ENCODE data around the gene SVOPL.

GRCh38 chr7:138584283-138584682, 116.9 kb downstream of the SVOPL start:
- TF ChIP-seq, protein P1, sequence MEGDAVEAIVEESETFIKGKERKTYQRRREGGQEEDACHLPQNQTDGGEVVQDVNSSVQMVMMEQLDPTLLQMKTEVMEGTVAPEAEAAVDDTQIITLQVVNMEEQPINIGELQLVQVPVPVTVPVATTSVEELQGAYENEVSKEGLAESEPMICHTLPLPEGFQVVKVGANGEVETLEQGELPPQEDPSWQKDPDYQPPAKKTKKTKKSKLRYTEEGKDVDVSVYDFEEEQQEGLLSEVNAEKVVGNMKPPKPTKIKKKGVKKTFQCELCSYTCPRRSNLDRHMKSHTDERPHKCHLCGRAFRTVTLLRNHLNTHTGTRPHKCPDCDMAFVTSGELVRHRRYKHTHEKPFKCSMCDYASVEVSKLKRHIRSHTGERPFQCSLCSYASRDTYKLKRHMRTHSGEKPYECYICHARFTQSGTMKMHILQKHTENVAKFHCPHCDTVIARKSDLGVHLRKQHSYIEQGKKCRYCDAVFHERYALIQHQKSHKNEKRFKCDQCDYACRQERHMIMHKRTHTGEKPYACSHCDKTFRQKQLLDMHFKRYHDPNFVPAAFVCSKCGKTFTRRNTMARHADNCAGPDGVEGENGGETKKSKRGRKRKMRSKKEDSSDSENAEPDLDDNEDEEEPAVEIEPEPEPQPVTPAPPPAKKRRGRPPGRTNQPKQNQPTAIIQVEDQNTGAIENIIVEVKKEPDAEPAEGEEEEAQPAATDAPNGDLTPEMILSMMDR (IDR thresholded peaks at IDR 0.05 in 2 of 3, conservative IDR thresholded peaks at IDR 0.05 in 1 of 3; ENCODE audit: borderline replicate concordance in 1 of 3, insufficient read depth in 1 of 3, low read depth in 2 of 3, low read length in 2 of 3) = no peak
- TF ChIP-seq CEBPB (IDR thresholded peaks at IDR 0.05; ENCODE audit: low read depth) = no peak
- TF ChIP-seq SP1 (IDR thresholded peaks at IDR 0.05; ENCODE audit: low read depth) = no peak
- TF ChIP-seq, protein P2, sequence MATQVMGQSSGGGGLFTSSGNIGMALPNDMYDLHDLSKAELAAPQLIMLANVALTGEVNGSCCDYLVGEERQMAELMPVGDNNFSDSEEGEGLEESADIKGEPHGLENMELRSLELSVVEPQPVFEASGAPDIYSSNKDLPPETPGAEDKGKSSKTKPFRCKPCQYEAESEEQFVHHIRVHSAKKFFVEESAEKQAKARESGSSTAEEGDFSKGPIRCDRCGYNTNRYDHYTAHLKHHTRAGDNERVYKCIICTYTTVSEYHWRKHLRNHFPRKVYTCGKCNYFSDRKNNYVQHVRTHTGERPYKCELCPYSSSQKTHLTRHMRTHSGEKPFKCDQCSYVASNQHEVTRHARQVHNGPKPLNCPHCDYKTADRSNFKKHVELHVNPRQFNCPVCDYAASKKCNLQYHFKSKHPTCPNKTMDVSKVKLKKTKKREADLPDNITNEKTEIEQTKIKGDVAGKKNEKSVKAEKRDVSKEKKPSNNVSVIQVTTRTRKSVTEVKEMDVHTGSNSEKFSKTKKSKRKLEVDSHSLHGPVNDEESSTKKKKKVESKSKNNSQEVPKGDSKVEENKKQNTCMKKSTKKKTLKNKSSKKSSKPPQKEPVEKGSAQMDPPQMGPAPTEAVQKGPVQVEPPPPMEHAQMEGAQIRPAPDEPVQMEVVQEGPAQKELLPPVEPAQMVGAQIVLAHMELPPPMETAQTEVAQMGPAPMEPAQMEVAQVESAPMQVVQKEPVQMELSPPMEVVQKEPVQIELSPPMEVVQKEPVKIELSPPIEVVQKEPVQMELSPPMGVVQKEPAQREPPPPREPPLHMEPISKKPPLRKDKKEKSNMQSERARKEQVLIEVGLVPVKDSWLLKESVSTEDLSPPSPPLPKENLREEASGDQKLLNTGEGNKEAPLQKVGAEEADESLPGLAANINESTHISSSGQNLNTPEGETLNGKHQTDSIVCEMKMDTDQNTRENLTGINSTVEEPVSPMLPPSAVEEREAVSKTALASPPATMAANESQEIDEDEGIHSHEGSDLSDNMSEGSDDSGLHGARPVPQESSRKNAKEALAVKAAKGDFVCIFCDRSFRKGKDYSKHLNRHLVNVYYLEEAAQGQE (IDR thresholded peaks at IDR 0.05; ENCODE audit: low read depth) = no peak

All from HCT116 (cell line).